Activated T-cell treated with anti-CD3 and anti-CD28 coated beads for 24 hours (primary cell): ENCODE results near the gene APBA2.

ENCODE experiments used
- DNase-seq: peaks from one replicate; pipeline ENCODE4 v3.0.0-alpha.2; 2020; ENCODE audit warnings: low read depth

APBA2 gene

GRCh38 chr15:29103824-29104565 lies 218.2 kb downstream of the APBA2 start:
- peak; percentile 48 for DNase-seq

GRCh38 chr15:29104566-29104880 lies 218.7 kb downstream of the APBA2 start:
- no peak for DNase-seq

GRCh38 chr15:29105151-29105854 lies 219.5 kb downstream of the APBA2 start:
- no peak for DNase-seq

- DNase-seq = no peak
Measured at GRCh38 chr15:29106116-29106515, 220.3 kb downstream of the APBA2 start.

- no peak for DNase-seq
Measured at GRCh38 chr15:29106551-29107290, 220.9 kb downstream of the APBA2 start.

- DNase-seq = no peak
Measured at GRCh38 chr15:29107291-29107890, 221.6 kb downstream of the APBA2 start.

GRCh38 chr15:29107971-29108645 lies 222.3 kb downstream of the APBA2 start:
- no peak for DNase-seq

DNA sequence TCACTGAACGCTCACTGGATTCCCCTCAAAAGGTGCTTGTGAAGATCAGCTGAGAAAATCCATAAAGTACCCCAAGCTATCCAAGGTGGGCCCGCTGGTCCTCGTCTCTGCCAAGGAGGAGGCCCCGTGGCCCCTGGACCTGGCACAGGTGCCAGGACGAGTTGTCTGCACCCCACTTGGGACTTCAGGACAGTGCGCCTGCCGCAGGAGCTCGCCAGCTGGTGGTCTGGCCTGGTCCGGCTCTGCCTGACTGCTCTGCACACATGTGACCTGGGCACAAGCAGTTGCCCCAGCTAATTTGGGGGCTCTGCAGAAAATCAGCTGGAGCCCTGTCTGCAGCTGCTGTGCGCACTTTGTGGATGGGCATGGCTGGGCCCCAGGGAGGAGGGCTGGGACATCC lies 224.0 kb downstream of the APBA2 start:
- DNase-seq = no peak

- no peak for DNase-seq
Measured at GRCh38 chr15:29110176-29110575, 224.4 kb downstream of the APBA2 start.

DNA sequence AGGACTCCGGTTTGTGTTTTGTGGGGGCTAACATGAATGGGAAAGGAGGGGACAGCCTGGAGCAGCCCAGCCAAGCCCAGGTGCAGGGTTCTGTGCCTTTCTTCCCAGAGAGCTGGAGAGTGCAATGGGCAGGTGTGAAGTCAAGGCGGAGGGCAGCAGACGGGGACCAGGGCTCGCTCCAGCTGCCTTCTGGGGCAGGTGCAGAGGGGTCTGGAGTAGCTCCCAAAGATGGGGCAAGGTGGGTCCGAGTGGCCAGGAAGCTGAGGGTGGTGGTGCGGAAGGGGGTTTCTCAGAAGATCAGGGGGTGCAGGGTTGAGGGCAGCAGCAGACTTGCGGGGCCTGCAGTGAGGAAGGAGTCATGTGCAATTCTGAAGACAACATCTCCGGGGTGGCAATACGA lies 225.0 kb downstream of the APBA2 start:
- DNase-seq = no peak

DNA sequence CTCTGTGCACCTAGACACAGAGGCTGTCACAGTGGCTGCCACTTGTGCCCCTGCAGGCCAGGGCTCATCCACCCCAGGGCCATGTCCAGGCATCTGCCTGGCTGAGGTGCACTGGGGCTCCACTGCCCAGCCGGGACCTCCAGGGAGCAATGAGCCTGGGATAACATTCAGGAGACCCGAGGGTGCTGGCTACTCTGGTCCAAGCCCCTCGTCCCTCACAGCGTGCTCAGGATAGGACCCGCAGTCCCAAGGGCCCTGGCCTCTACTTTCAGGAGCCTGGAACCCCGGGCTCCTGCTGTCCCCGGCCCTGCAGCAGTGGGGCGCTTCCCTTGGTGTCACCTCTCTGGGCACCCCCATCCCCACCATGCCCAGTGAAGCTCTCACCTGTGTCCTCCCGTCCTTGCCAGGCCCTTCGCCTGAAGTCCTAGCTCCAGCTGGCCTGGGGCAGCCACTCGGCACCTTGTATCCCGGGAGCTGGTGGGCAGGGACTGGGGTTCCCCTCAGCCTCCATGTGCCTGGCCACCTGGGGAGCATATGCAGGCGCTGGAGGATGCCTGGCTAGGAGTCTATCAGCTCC lies 226.0 kb downstream of the APBA2 start:
- DNase-seq = no peak

DNA sequence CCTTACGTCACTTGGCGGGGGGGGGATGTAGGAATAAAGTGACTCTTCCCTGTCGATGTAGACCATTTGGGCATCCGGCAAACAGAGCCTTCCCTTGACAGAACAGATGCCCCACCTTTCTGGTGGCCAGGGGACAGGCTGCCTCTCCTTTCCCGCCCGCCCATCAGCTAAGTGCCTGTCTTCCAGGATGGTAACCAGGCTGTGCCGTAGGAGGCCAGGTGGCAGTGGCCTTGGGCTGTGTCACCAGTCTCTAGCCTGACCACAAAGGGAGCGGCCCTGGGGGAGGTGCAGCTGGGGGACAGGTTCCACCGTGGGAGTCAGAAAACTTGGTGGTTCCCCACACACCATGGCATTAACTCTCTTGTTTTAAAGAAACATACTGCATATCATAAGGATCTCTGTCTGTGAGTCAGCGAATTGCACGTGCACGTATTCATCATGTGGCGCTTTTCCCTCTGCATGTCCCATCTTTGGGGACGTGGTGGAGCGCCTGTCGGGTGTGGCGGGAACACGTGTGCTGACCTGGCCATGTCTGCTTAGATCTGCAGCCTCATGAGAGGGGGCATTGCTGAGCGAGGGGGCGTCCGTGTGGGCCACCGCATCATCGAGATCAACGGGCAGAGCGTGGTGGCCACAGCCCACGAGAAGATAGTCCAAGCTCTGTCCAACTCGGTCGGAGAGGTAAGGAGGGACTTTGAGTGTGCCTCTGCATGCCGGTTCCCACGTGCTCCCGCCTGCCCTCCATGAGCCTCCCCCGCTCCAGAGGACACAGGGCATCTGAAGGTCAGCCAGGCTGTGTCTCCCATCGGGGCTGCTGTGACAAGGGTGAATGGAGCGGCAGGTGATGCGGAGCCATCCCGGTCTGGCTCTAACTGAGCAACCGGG lies 227.8 kb downstream of the APBA2 start:
- no peak for DNase-seq

- no peak for DNase-seq
Measured at GRCh38 chr15:29114221-29115092, 228.7 kb downstream of the APBA2 start.

- no peak for DNase-seq
Measured at GRCh38 chr15:29115093-29115991, 229.6 kb downstream of the APBA2 start.

GRCh38 chr15:29116970-29117700 lies 231.4 kb downstream of the APBA2 start:
- DNase-seq = no peak

DNA sequence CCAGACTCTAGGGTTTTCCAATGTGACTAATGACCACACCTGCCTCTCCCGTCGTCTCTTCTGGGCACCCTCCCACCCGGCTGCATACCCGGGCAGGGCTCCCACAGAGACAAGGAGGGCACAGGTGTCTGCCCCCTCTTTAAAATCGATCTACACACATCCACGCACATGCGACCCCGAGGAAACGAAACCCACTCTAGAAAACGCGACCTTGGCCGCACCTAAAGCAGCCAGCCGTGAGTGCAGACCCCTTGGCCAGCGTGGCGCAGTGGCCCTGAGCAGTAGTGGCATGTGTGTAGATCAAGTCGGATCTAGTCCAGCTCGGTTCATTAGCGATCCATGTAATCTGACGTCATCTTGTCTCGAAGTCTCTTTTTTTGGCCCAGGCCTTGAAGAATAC lies 232.0 kb downstream of the APBA2 start:
- DNase-seq = no peak

DNA sequence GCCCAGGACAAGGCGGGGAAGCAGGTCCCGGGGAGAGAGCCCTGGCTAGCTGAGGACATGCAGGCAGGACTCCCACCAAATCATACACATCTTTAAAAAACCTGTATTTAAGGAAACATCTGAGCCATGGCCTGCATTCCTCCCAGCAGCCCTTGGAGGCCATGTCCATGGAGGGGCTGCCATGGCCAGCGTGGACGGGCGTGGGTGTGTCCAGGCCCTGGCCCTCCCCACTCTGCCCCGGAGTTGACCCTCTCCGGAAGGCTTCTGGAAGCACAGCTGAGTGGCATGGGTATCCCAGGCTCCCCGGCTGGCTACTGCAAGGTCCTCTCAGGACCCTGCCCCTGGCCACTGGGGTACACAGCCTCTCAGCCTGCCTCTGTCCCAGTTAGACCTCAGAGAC lies 234.1 kb downstream of the APBA2 start:
- DNase-seq = no peak
